ENCODE results near the gene UTP3. TPM values are rescaled to one million over a fixed set of nuclear protein-coding genes. Genes with fewer than 3 reads are reported as not detected.

The UTP3 gene
- total and polyA plus RNA-seq, 9 of the 15 experiments (the other 6 are each of a cell fraction or from before 2014, with no cell fraction given) = 11.9 to 69.3 (median 34.0) TPM

DNA sequence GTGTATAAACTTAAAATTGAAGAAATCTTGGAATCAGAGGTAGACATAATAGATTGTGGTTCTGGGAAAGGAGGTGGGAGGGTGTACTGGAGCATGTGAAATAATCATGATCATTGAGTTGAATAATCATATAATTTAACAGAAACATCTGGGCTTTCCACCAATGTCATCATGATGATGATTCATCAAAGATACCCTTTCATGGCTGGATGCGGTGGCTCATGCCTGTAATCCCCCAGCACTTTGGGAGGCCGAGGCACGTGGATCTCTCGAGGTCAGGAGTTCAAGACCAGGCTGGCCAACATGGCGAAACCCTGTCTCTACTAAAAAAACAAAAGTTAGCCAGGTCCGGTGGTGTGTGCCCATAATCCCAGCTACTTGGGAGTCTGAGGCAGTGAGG, 26.8 kb downstream of the UTP3 start (continued):
- TF ChIP-seq, protein P1, sequence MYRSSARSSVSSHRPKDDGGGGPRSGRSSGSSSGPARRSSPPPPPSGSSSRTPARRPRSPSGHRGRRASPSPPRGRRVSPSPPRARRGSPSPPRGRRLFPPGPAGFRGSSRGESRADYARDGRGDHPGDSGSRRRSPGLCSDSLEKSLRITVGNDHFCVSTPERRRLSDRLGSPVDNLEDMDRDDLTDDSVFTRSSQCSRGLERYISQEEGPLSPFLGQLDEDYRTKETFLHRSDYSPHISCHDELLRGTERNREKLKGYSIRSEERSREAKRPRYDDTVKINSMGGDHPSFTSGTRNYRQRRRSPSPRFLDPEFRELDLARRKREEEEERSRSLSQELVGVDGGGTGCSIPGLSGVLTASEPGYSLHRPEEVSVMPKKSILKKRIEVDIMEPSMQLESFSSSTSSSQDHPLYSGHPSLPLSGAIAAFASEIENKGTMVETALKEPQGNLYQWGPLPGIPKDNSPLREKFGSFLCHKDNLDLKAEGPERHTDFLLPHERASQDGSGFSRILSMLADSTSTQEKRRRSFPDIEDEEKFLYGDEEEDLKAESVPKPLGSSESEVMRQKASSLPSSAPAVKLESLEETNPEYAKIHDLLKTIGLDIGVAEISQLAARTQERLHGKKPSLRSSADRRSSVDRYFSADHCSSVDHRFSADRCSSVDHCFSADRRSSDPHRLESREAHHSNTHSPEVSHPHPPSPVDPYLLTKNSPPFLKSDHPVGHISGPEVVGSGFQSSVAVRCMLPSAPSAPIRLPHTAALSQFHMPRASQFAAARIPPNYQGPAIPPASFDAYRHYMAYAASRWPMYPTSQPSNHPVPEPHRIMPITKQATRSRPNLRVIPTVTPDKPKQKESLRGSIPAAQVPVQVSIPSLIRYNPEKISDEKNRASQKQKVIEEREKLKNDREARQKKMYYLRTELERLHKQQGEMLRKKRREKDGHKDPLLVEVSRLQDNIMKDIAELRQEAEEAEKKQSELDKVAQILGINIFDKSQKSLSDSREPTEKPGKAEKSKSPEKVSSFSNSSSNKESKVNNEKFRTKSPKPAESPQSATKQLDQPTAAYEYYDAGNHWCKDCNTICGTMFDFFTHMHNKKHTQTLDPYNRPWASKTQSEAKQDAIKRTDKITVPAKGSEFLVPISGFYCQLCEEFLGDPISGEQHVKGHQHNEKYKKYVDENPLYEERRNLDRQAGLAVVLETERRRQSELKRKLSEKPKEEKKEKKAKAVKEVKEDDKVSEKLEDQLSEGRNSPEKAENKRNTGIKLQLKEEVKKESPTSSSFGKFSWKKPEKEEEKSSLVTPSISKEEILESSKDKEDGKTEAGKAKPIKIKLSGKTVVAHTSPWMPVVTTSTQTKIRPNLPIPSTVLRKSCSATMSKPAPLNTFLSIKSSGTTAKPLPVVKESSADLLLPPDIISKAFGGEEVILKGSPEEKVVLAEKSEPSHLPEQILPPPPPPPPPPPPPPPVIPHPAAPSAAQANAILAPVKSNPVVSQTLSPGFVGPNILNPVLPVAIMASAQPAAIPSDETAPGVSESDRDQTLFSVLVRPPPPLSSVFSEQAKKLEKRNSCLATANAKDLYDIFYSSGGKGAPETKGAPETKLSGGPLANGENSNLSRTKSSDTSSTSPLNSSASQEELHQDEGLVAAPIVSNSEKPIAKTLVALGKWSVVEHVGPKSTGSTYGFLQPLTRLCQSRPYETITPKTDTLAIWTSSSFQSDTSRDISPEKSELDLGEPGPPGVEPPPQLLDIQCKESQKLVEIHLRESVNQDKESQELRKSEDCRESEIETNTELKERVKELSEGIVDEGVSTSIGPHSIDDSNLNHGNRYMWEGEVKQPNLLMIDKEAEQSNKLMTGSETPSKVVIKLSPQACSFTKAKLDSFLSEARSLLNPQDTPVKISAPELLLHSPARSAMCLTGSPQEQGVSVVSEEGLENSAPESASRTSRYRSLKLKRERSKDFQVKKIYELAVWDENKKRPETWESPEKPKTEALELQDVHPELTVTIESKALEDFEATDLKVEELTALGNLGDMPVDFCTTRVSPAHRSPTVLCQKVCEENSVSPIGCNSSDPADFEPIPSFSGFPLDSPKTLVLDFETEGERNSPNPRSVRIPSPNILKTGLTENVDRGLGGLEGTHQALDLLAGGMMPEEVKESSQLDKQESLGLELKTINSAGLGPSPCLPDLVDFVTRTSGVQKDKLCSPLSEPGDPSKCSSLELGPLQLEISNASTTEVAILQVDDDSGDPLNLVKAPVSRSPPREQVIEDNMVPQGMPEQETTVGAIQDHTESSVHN (IDR thresholded peaks at IDR 0.05; ENCODE audit: borderline replicate concordance in 1 of 2, low read depth in 1 of 2) = no peak
- no peak for TF ChIP-seq FOXM1 (IDR thresholded peaks at IDR 0.05; ENCODE audit: low read depth)
- TF ChIP-seq FOXM1 (CRISPR knock-in tag; IDR thresholded peaks at IDR 0.05; ENCODE audit: low read depth) = no peak
- peak; percentile 73 for TF ChIP-seq FOSL1 (tag; conservative IDR thresholded peaks at IDR 0.05)
- TF ChIP-seq ZNF239 (CRISPR knock-in tag; IDR thresholded peaks at IDR 0.05) = no peak
- TF ChIP-seq BCL6 (CRISPR knock-in tag; IDR thresholded peaks at IDR 0.05) = no peak
- TF ChIP-seq, protein P2, sequence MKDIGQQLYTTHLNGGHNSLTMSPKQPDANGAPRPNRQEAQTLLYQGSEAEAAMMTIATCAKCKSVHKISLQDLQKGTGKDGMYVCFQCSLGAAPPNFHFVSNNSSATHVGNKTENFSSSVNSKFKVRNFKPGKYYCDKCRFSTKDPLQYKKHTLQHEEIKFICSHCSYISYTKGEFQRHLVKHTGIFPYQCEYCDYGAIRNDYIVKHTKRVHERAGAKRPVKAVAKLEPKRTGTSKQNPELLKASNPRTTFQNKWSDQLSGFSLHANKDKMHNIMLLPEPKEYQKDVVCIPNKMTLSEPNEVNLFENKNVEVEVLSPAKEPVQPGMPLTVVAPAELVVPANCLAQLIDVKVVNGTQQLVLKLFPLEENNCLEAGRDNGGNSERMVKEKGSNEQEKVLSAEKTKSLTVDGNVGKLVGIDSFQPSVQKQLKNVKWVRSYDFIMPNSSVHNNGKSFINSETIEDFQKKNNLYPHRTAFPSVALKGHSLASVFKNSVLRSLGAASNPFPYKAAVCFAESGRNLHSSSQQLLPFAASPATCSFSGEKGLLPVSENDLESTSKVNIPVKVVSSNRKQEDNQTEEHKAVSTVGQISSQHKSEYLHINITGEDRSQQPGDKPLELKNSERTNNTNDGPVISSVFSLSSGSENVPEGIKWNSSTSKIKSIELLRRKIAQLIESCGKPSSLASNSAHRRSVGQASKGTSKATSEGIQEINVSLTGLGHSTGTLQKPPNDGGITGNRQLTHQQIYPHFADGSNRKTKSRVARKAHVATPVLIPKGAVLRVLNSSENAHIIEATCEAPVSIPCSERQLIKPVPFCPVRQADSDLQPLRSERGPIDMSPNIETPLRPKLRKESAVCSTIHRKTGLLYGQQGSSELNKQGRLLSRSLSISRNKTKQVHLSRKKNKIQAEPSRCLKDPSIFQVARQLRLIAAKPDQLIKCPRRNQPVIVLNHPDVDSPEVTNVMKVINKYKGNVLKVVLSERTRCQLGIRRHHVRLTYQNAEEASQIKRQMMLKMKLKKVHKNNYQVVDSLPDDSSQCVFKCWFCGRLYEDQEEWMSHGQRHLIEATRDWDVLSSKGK (CRISPR knock-in tag; IDR thresholded peaks at IDR 0.05) = no peak
- no peak for TF ChIP-seq SNIP1 (IDR thresholded peaks at IDR 0.05; ENCODE audit: low read depth)
- no peak for TF ChIP-seq ZNF696 (CRISPR knock-in tag; conservative IDR thresholded peaks at IDR 0.05)
- TF ChIP-seq NFRKB (IDR thresholded peaks at IDR 0.05; ENCODE audit: low read depth) = 0 out of 2 replicates have a peak, but pooled peaks have one; percentile 12
- no peak for TF ChIP-seq ETV6 (IDR thresholded peaks at IDR 0.05; ENCODE audit: borderline replicate concordance in 1 of 2, low read depth in 2 of 2, low read length in 1 of 2)
- TF ChIP-seq ETV6 (CRISPR knock-in tag; IDR thresholded peaks at IDR 0.05; ENCODE audit: borderline replicate concordance) = no peak
- no peak for TF ChIP-seq ZNF551 (CRISPR knock-in tag; IDR thresholded peaks at IDR 0.05)
- TF ChIP-seq ZNF316 (IDR thresholded peaks at IDR 0.05) = peak; percentile 4; the same call in 1 of the 2 replicates
- TF ChIP-seq CHD1 (IDR thresholded peaks at IDR 0.05; ENCODE audit: low read length) = no peak
- TF ChIP-seq MAFK (IDR thresholded peaks at IDR 0.05; ENCODE audit: low read length) = no peak
- no peak for TF ChIP-seq RBM15 (IDR thresholded peaks at IDR 0.05; ENCODE audit: insufficient read depth, low read length)

Measured in K562 (cell line).